GM12878 (cell line): ENCODE measurements around the gene TSHZ3. TPM values are rescaled to one million over a fixed set of nuclear protein-coding genes. Genes with fewer than 3 reads are reported as not detected.

ENCODE experiments used
- ATAC-seq: fragments of 200-7000 bp; cut with Tn5 transposase; 3 replicates; pipeline ENCODE4 v1.9.1; 2020; ENCODE audit warnings: mild to moderate bottlenecking, moderate library complexity
- BruUV-seq: library from RNA; stranded (reverse); fragments of 400-500 nt; replicated peaks from 2 replicates; lab custom pipeline; 2021; lab: Mats Ljungman, UMichigan
- CTCF ChIA-PET: fragments of 300-600 bp; sonication (Branson Sonifier 250); formaldehyde crosslinking; extraction: SDS; loops from one replicate; lab custom pipeline; 2021; ENCODE audit warnings: inconsistent platforms; lab: Yijun Ruan, JAX
- POLR2A ChIA-PET: fragments of 350-600 bp; formaldehyde crosslinking; extraction: SDS; loops from one replicate; lab custom pipeline; 2021; ENCODE audit warnings: inconsistent platforms; lab: Charles Lee
- RAD21 ChIA-PET: fragments of 300-600 bp; sonication (Branson Sonifier 250); formaldehyde crosslinking; loops from one replicate; lab custom pipeline; 2023; ENCODE audit warnings: antibody characterized with exemption; ENCODE audit not compliant: unreplicated experiment; lab: Charles Lee
- SMC1A ChIA-PET: fragments of 300-600 bp; sonication (Branson Sonifier 250); formaldehyde crosslinking; loops from one replicate; lab custom pipeline; 2023; ENCODE audit not compliant: unreplicated experiment, uncharacterized antibody; lab: Charles Lee
- DNase-seq: peaks from one replicate; pipeline ENCODE4 v3.0.0-alpha.2; 2011; ENCODE audit warnings: low read depth, low spot score
- FAIRE-seq: peaks from 3 replicates; lab custom pipeline; 2011; peaks lifted over from hg19 to GRCh38; lab: Jason Lieb, UNC
- H2AFZ ChIP-seq: 2 replicates; pipeline ENCODE4 v1.6.0; 2011; ENCODE audit warnings: low read depth, low read length, control low read depth; ENCODE audit not compliant: control insufficient read depth
- H3K27ac ChIP-seq: 2 replicates; pipeline ENCODE4 v1.5.1; 2011; ENCODE audit warnings: control low read depth; ENCODE audit not compliant: control insufficient read depth, insufficient read depth
- H3K27me3 ChIP-seq, 2 experiments: replicated peaks in 1 of 2; 2 replicates each; pipeline versions ENCODE4 v1.6.0 to v1.6.1; 2011; ENCODE audit warnings: low read length in 1 of 2; ENCODE audit not compliant: control insufficient read depth in 2 of 2, insufficient read depth in 2 of 2
- H3K36me3 ChIP-seq, 2 experiments: 2 replicates each; pipeline ENCODE4 v1.5.1; 2011; ENCODE audit warnings: low read length in 1 of 2; ENCODE audit not compliant: control insufficient read depth in 2 of 2, insufficient read depth in 2 of 2
- H3K4me1 ChIP-seq: 2 replicates; pipeline ENCODE4 v1.6.1; 2011; ENCODE audit warnings: mild to moderate bottlenecking, low read length, moderate library complexity, mixed read lengths; ENCODE audit not compliant: control insufficient read depth, insufficient read depth
- H3K4me2 ChIP-seq: 2 replicates; pipeline ENCODE4 v1.6.0; 2011; ENCODE audit warnings: control low read depth; ENCODE audit not compliant: control insufficient read depth, insufficient read depth
- H3K4me3 ChIP-seq: fragments of 200-600 bp; sonication (generic); 2 replicates; pipeline ENCODE4 v1.5.1; 2016
- H3K79me2 ChIP-seq: 2 replicates; pipeline ENCODE4 v1.6.0; 2011; ENCODE audit warnings: low read length; ENCODE audit not compliant: control insufficient read depth, insufficient read depth
- H3K9ac ChIP-seq: 2 replicates; pipeline ENCODE4 v1.8.0; 2011; ENCODE audit warnings: low read length, control low read depth, mixed read lengths; ENCODE audit not compliant: control insufficient read depth, insufficient read depth
- H3K9me3 ChIP-seq: replicated peaks from 3 replicates; pipeline ENCODE4 v1.5.1; 2011; ENCODE audit warnings: mild to moderate bottlenecking, low read length; ENCODE audit not compliant: control insufficient read depth, insufficient read depth
- H4K20me1 ChIP-seq: 2 replicates; pipeline ENCODE4 v1.6.0; 2011; ENCODE audit not compliant: control insufficient read depth, insufficient read depth
- BCLAF1 ChIP-seq: fragments of 450-650 bp; IDR thresholded peaks from 2 replicates; pipeline ENCODE4 v1.6.1; 2017; ENCODE audit warnings: antibody characterized with exemption, mild to moderate bottlenecking, moderate library complexity
- CREM ChIP-seq: IDR thresholded peaks from 2 replicates; pipeline ENCODE4 v1.6.1; 2014; ENCODE audit warnings: antibody characterized with exemption, low read depth
- DPF2 ChIP-seq: fragments of 450-650 bp; IDR thresholded peaks from 2 replicates; pipeline ENCODE4 v1.6.1; 2017; ENCODE audit warnings: mild to moderate bottlenecking
- EZH2 ChIP-seq: IDR thresholded peaks from 2 replicates; pipeline ENCODE4 v1.6.1; 2012; ENCODE audit warnings: low read depth, mild to moderate bottlenecking, control low read depth, inconsistent platforms, low read length, borderline replicate concordance; ENCODE audit not compliant: control insufficient read depth
- NFIC ChIP-seq: IDR thresholded peaks from 2 replicates; pipeline ENCODE4 v1.6.1; 2012; ENCODE audit warnings: low read depth, mild to moderate bottlenecking, inconsistent platforms, low read length, moderate library complexity
- NFXL1 ChIP-seq: fragments of 450-650 bp; IDR thresholded peaks from 2 replicates; pipeline ENCODE4 v1.6.1; 2017; ENCODE audit warnings: antibody characterized with exemption, mild to moderate bottlenecking, borderline replicate concordance
- NR2F1 ChIP-seq: fragments of 450-650 bp; conservative IDR thresholded peaks from 2 replicates; pipeline ENCODE4 v1.6.1; 2017; ENCODE audit warnings: mild to moderate bottlenecking
- PKNOX1 ChIP-seq: fragments of 450-650 bp; IDR thresholded peaks from 2 replicates; pipeline ENCODE4 v1.6.1; 2016; ENCODE audit warnings: mild to moderate bottlenecking
- POU2F2 ChIP-seq: IDR thresholded peaks from 3 replicates; pipeline ENCODE4 v1.6.1; 2011; ENCODE audit warnings: low read depth, mild to moderate bottlenecking, low read length, borderline replicate concordance
- RAD51 ChIP-seq: fragments of 450-650 bp; IDR thresholded peaks from 2 replicates; pipeline ENCODE4 v1.6.1; 2016; ENCODE audit warnings: moderate library complexity, mild to moderate bottlenecking, inconsistent platforms
- SMARCA5 ChIP-seq: fragments of 450-650 bp; IDR thresholded peaks from 2 replicates; pipeline ENCODE4 v1.6.1; 2017; ENCODE audit warnings: mild to moderate bottlenecking
- ZNF274 ChIP-seq: IDR thresholded peaks from one replicate; pipeline ENCODE4 v1.8.0; 2011; ENCODE audit not compliant: insufficient read length, insufficient read depth
- ZZZ3 ChIP-seq: IDR thresholded peaks from 2 replicates; pipeline ENCODE4 v1.6.1; 2011; ENCODE audit warnings: low read depth; ENCODE audit not compliant: control insufficient read depth, insufficient read length
- WGBS: methylation state at CpG from one replicate; pipeline ENCODE4 v1.1.6; 2016; ENCODE audit warnings: low lambda C conversion rate; ENCODE audit not compliant: insufficient replicate concordance, insufficient coverage; ENCODE audit errors: missing lambda C conversion rate; 5-methylcytosine and 5-hydroxymethylcytosine counted together
- in situ Hi-C: fragments of 300-500 bp; cut with MboI; formaldehyde crosslinking; loops from 9 replicates; pipeline ENCODE4 v1.14.3; 2018; ENCODE audit warnings: mixed read lengths
- intact Hi-C: fragments of 100-400 bp; cut with micrococcal nuclease; formaldehyde crosslinking; loops from one replicate; pipeline ENCODE4 v1.14.2; 2022; ENCODE audit not compliant: unreplicated experiment
- polyA plus RNA-seq, 11 experiments: library from polyadenylated mRNA; depleted of rRNA in 4 of 11; unstranded in 6 of 11; stranded (reverse) in 5 of 11; fragments of >200 nt; fragmentation: Nextera tagmentation in 4 of 11; fragmentation: Illumina TruSeq in 1 of 11; extraction: Ambion mirVana in 4 of 11; extraction: Trizol in 1 of 11; gene quantifications; 1 replicate in 1 of 11; 2 replicates in 10 of 11; pipeline versions ENCODE4 v1.2.1 to v1.2.3, GENCODE V29; 2011 to 2016; ENCODE audit warnings: inconsistent platforms in 2 of 11, missing spikeins in 2 of 11, low read depth in 1 of 11
- total RNA-seq, 4 experiments: library from RNA; depleted of rRNA in 3 of 4; stranded (reverse); fragments of >200 nt in 3 of 4; fragmentation: Illumina TruSeq in 1 of 4; extraction: Trizol in 1 of 4; gene quantifications; 2 replicates each; pipeline versions ENCODE4 v1.2.1 to v1.2.3, GENCODE V29; 2013 to 2021
- TF ChIP-seq, protein P1 (sequence below): IDR thresholded peaks from 2 replicates; pipeline ENCODE4 v1.6.1; 2012; ENCODE audit warnings: low read depth, low read length, improper control_type of control experiment
- TF ChIP-seq, protein P2 (sequence below): fragments of 450-650 bp; formaldehyde crosslinking; IDR thresholded peaks from 2 replicates; pipeline ENCODE4 v1.5.0; 2022; ENCODE audit warnings: mild to moderate bottlenecking, missing genetic modification characterization
- TF ChIP-seq, protein P3 (sequence below): fragments of 450-650 bp; IDR thresholded peaks from 2 replicates; pipeline ENCODE4 v1.6.1; 2017; ENCODE audit warnings: low read depth, mild to moderate bottlenecking, moderate library complexity

Gene TSHZ3
- total and polyA plus RNA-seq, 10 of the 15 experiments (the other 5 are each of a cell fraction or from before 2014, with no cell fraction given): 0.23 TPM; not detected in 9

DNA sequence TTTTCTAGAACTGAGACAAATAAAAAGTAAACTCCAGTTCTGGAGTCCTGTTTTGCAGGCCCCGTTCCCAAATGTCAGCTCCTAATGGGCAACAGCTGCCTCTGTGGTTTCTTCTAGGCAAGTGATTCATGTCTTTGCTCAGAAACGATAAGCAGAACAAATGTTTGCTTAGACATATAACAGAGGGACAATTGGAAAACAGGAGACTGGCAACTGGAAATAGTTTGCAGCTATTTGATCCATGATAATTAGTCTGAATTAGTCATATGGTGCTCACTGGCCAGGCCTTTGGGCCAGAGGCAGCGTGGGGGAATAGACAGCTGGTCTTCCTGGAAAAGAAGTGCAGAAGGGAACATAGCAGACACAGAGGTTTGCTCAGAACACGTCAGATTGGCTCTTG is 29.2 kb upstream of the TSHZ3 start:
- no peak for FAIRE-seq
- BruUV-seq: no TSS peak
- in situ Hi-C loops: no loop called here
- no peak for TF ChIP-seq NFXL1
- no peak for TF ChIP-seq NFIC
- TF ChIP-seq BCLAF1: no peak
- TF ChIP-seq, protein P1, sequence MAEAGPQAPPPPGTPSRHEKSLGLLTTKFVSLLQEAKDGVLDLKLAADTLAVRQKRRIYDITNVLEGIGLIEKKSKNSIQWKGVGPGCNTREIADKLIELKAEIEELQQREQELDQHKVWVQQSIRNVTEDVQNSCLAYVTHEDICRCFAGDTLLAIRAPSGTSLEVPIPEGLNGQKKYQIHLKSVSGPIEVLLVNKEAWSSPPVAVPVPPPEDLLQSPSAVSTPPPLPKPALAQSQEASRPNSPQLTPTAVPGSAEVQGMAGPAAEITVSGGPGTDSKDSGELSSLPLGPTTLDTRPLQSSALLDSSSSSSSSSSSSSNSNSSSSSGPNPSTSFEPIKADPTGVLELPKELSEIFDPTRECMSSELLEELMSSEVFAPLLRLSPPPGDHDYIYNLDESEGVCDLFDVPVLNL: no peak
- no peak for TF ChIP-seq RAD51
- no peak for TF ChIP-seq SMARCA5
- TF ChIP-seq, protein P2, sequence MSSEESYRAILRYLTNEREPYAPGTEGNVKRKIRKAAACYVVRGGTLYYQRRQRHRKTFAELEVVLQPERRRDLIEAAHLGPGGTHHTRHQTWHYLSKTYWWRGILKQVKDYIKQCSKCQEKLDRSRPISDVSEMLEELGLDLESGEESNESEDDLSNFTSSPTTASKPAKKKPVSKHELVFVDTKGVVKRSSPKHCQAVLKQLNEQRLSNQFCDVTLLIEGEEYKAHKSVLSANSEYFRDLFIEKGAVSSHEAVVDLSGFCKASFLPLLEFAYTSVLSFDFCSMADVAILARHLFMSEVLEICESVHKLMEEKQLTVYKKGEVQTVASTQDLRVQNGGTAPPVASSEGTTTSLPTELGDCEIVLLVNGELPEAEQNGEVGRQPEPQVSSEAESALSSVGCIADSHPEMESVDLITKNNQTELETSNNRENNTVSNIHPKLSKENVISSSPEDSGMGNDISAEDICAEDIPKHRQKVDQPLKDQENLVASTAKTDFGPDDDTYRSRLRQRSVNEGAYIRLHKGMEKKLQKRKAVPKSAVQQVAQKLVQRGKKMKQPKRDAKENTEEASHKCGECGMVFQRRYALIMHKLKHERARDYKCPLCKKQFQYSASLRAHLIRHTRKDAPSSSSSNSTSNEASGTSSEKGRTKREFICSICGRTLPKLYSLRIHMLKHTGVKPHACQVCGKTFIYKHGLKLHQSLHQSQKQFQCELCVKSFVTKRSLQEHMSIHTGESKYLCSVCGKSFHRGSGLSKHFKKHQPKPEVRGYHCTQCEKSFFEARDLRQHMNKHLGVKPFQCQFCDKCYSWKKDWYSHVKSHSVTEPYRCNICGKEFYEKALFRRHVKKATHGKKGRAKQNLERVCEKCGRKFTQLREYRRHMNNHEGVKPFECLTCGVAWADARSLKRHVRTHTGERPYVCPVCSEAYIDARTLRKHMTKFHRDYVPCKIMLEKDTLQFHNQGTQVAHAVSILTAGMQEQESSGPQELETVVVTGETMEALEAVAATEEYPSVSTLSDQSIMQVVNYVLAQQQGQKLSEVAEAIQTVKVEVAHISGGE (CRISPR knock-in tag): no peak
- TF ChIP-seq, protein P3, sequence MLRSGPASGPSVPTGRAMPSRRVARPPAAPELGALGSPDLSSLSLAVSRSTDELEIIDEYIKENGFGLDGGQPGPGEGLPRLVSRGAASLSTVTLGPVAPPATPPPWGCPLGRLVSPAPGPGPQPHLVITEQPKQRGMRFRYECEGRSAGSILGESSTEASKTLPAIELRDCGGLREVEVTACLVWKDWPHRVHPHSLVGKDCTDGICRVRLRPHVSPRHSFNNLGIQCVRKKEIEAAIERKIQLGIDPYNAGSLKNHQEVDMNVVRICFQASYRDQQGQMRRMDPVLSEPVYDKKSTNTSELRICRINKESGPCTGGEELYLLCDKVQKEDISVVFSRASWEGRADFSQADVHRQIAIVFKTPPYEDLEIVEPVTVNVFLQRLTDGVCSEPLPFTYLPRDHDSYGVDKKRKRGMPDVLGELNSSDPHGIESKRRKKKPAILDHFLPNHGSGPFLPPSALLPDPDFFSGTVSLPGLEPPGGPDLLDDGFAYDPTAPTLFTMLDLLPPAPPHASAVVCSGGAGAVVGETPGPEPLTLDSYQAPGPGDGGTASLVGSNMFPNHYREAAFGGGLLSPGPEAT: no peak
- no peak for TF ChIP-seq POU2F2
- no peak for TF ChIP-seq ZZZ3
- TF ChIP-seq DPF2: no peak
- TF ChIP-seq EZH2: no peak
- TF ChIP-seq CREM: no peak
- TF ChIP-seq NR2F1: no peak
- TF ChIP-seq ZNF274: no peak
- no peak for TF ChIP-seq PKNOX1

More for the DNA sequence above, 29.2 kb upstream of the TSHZ3 start:
- SMC1A ChIA-PET: no interaction called here
- CTCF ChIA-PET: no interaction called here
- H3K27me3 ChIP-seq: no peaks in the 10 kb centered on the region
- no peak overlapping the region for H3K27ac ChIP-seq
- no peaks in the 10 kb centered on the region for H3K4me1 ChIP-seq
- H3K9ac ChIP-seq: no peak overlapping the region
- no peaks in the 10 kb centered on the region for H4K20me1 ChIP-seq
- DNase-seq (no peak), ATAC-seq (no peak)
- RAD21 ChIA-PET: no interaction called here
- POLR2A ChIA-PET: no interaction called here
- 12% methylated on average over 4 of the region's 4 CpGs for WGBS
- no peak overlapping the region for H3K4me2 ChIP-seq
- no peaks in the 10 kb centered on the region for H3K36me3 ChIP-seq
- intact Hi-C loops: no loop called here
- H3K9me3 ChIP-seq: no peaks in the 10 kb centered on the region; the same call in 2 of the 3 replicates
- H3K79me2 ChIP-seq: no peaks in the 10 kb centered on the region
- H3K4me3 ChIP-seq: no peak overlapping the region
- no peak overlapping the region for H2AFZ ChIP-seq
